T-cell (primary cell): ENCODE results near the gene RELL2. TPM values are rescaled to one million over a fixed set of nuclear protein-coding genes. Genes with fewer than 3 reads are reported as not detected.

Experiments used
- ATAC-seq, 4 experiments: fragments of 200-7000 bp in 3 of 4; fragments of 150-1000 bp in 1 of 4; cut with Tn5 transposase; replicated peaks in 1 of 4; 1 replicate in 3 of 4; 2 replicates in 1 of 4; pipeline ENCODE4 v1.10.0; 2021; ENCODE audit warnings: moderate library complexity in 3 of 4, mild to moderate bottlenecking in 2 of 4, moderate number of reproducible peaks in 1 of 4
- CTCF ChIA-PET, 2 donors: fragments of 300-600 bp; sonication (Branson Sonifier 250); formaldehyde crosslinking; loops; one replicate each; lab custom pipeline; 2022; ENCODE audit warnings: antibody characterized with exemption in 2 of 2; lab: Charles Lee
- POLR2A ChIA-PET, 2 donors: fragments of 300-600 bp; sonication (Branson Sonifier 250); formaldehyde crosslinking; loops; one replicate each; lab custom pipeline; 2022; ENCODE audit warnings: antibody characterized with exemption in 2 of 2; lab: Charles Lee
- DNase-seq, 35 experiments: peaks; one replicate each; pipeline versions ENCODE4 v3.0.0 to v3.0.0-alpha.2; 2013 to 2023
- H3K27ac ChIP-seq: one replicate; pipeline ENCODE4 v1.5.1; 2013; ENCODE audit warnings: low read length
- H3K27me3 ChIP-seq, 2 experiments: replicated peaks in 1 of 2; 1 replicate in 1 of 2; 2 replicates in 1 of 2; pipeline versions ENCODE4 v1.6.1 to v1.7.0; 2013; ENCODE audit warnings: low read length in 1 of 2, mixed read lengths in 1 of 2; ENCODE audit not compliant: control insufficient read depth in 2 of 2, insufficient read depth in 2 of 2; ENCODE audit errors: extremely low read depth in 1 of 2
- H3K36me3 ChIP-seq, 2 donors: 1 replicate in 1 of 2; 2 replicates in 1 of 2; pipeline versions ENCODE4 v1.6.1 to v1.7.0; 2013; ENCODE audit warnings: low read length in 1 of 2; ENCODE audit not compliant: control insufficient read depth in 2 of 2, insufficient read depth in 1 of 2; ENCODE audit errors: extremely low read depth in 1 of 2
- H3K4me1 ChIP-seq, 2 experiments: 1 replicate in 1 of 2; 2 replicates in 1 of 2; pipeline versions ENCODE4 v1.6.1 to v1.7.0; 2013; ENCODE audit warnings: low read length in 2 of 2, mixed read lengths in 1 of 2; ENCODE audit not compliant: insufficient read depth in 2 of 2, control insufficient read depth in 1 of 2; ENCODE audit errors: extremely low read depth in 1 of 2
- H3K4me3 ChIP-seq, 2 donors: 1 replicate in 1 of 2; 2 replicates in 1 of 2; pipeline versions ENCODE4 v1.5.1 to v1.7.0; 2013; ENCODE audit warnings: mild to moderate bottlenecking in 2 of 2, low read length in 1 of 2, moderate library complexity in 1 of 2; ENCODE audit not compliant: control insufficient read depth in 1 of 2; ENCODE audit errors: extremely low read depth in 1 of 2
- H3K9me3 ChIP-seq: 2 replicates; pipeline ENCODE4 v1.7.0; 2013
- H3K27ac Mint-ChIP-seq, 2 donors: one replicate each; pipeline ENCODE4 v1.8.0; 2020 to 2021; ENCODE audit warnings: mild to moderate bottlenecking in 2 of 2, mixed read lengths in 2 of 2
- H3K27me3 Mint-ChIP-seq, 2 donors: one replicate each; pipeline ENCODE4 v1.8.0; 2021 to 2022; ENCODE audit warnings: mixed read lengths in 2 of 2
- H3K36me3 Mint-ChIP-seq: one replicate; pipeline ENCODE4 v1.8.0; 2021; ENCODE audit warnings: mixed read lengths
- H3K4me1 Mint-ChIP-seq, 3 donors: one replicate each; pipeline ENCODE4 v1.8.0; 2020 to 2022; ENCODE audit warnings: mixed read lengths in 3 of 3, mild to moderate bottlenecking in 1 of 3
- H3K4me3 Mint-ChIP-seq, 3 donors: one replicate each; pipeline ENCODE4 v1.8.0; 2020 to 2022; ENCODE audit warnings: mild to moderate bottlenecking in 3 of 3, mixed read lengths in 3 of 3, moderate library complexity in 3 of 3
- H3K9me3 Mint-ChIP-seq, 3 donors: one replicate each; pipeline ENCODE4 v1.8.0; 2020 to 2022; ENCODE audit warnings: mixed read lengths in 3 of 3
- WGBS: methylation state at CpG from one replicate; pipeline ENCODE4 v1.1.5; 2013; ENCODE audit warnings: missing lambda C conversion rate; ENCODE audit not compliant: insufficient coverage; 5-methylcytosine and 5-hydroxymethylcytosine counted together
- total RNA-seq, 35 experiments: library from RNA in 6 of 35; stranded (reverse) in 6 of 35; fragments of 120-200 nt in 1 of 35; gene quantifications; one replicate each; pipeline versions ENCODE4 v1.2.1 to v1.2.4 and lab custom pipeline; 2013 to 2026

RELL2 gene
- total RNA-seq, 5 donors from 2014 or later (not counting 1 experiment from before 2014, with no cell fraction given): 15.3 to 30.7 (median 26.0) TPM

GRCh38 chr5:141598391-141599345, 38.1 kb upstream of the RELL2 start:
- DNase-seq (no peak), ATAC-seq (peak; percentile 61 to 75 (median 71))
- Histone ChIP-seq H3K9me3 (no peaks in the 10 kb centered on the region), H3K4me1 (peaks cover 50 to 61% of the 10 kb centered on the region in 2 experiments), H3K27me3 (no peaks in the 10 kb centered on the region), H3K27ac (peak overlapping the region; percentile 60), H3K36me3 (peaks cover 0 to 14% of the 10 kb centered on the region in 2 donors), H3K4me3 (no peak overlapping the region)
- POLR2A ChIA-PET: interaction anchor here (0.7 to 0.8 kb wide), 3 partner anchors 9 to 38 kb away, joined by 3 to 5 read pairs (median 5); partner anchors contain the start of genes HDAC3 (in 1 of the 2) and RELL2 (in 1 of the 2)
- peak overlapping the region; percentile 2 to 47 (median 43) for H3K4me3 Mint-ChIP-seq
- CTCF ChIA-PET: interaction anchor here (0.5 to 3.3 kb wide), 14 partner anchors 8 to 912 kb away, joined by 3 to 33 read pairs (median 6); partner anchors contain the start of genes DIAPH1 (in 1 of the 2), HDAC3 (in 1 of the 2) and RELL2 (in 1 of the 2)
- H3K4me1 Mint-ChIP-seq: peaks cover 75 to 86% (median 83%) of the 10 kb centered on the region in 3 donors
- peaks cover 10% of the 10 kb centered on the region for H3K36me3 Mint-ChIP-seq
- H3K27ac Mint-ChIP-seq: peak overlapping the region; percentile 82 to 90
- no peaks in the 10 kb centered on the region for H3K9me3 Mint-ChIP-seq
- no CpG with 5 or more reads among the region's 3 CpGs for WGBS
- no peaks in the 10 kb centered on the region for H3K27me3 Mint-ChIP-seq

- no peaks in the 10 kb centered on the region for H3K27me3 ChIP-seq
- no peaks in the 10 kb centered on the region for H3K27me3 Mint-ChIP-seq
- peak overlapping the region; percentile 34 to 60 (median 43) for H3K4me3 Mint-ChIP-seq
- peaks cover 55 to 86% of the 10 kb centered on the region in 2 experiments for H3K4me1 ChIP-seq
- peaks cover 92 to 94% (median 94%) of the 10 kb centered on the region in 3 donors for H3K4me1 Mint-ChIP-seq
- no peak for DNase-seq
- ChIA-PET POLR2A (interaction anchor here in 1 of 2 donors (0.9 kb wide), 1 partner anchor 14 kb away, joined by 5 read pairs; no protein-coding TSS in a partner anchor), CTCF (interaction anchor here (0.6 to 5.0 kb wide), 9 partner anchors 10 to 39 kb away, joined by 3 to 52 read pairs (median 5); partner anchors contain the start of gene DIAPH1 (in 1 of the 2))
- H3K27ac Mint-ChIP-seq: peak overlapping the region; percentile 94 to 98
- no peaks in the 10 kb centered on the region for H3K36me3 Mint-ChIP-seq
- no peak for ATAC-seq
- H3K27ac ChIP-seq: peak overlapping the region; percentile 83
- H3K36me3 ChIP-seq: no peaks in the 10 kb centered on the region
- H3K9me3 ChIP-seq: no peaks in the 10 kb centered on the region
- H3K4me3 ChIP-seq: no peak overlapping the region
- H3K9me3 Mint-ChIP-seq: no peaks in the 10 kb centered on the region
- no CpG with 5 or more reads among the region's 1 CpG for WGBS
Observed at GRCh38 chr5:141602606-141603005, 34.2 kb upstream of the RELL2 start.

GRCh38 chr5:141603923-141604717, 32.7 kb upstream of the RELL2 start:
- ATAC-seq (peak in 3 of 4 experiments; percentile 29 to 36 (median 32)), DNase-seq (peak in 4 of 35 experiments; percentile 19 to 48 (median 22))
- Mint-ChIP-seq H3K4me3 (peak overlapping the region; percentile 61 to 77 (median 73)), H3K4me1 (peaks cover 94 to 96% (median 94%) of the 10 kb centered on the region in 3 donors), H3K9me3 (no peaks in the 10 kb centered on the region), H3K27ac (peak overlapping the region; percentile 93 to 98), H3K27me3 (no peaks in the 10 kb centered on the region), H3K36me3 (no peaks in the 10 kb centered on the region)
- H3K4me3 ChIP-seq: peak overlapping the region; percentile 12 to 51
- H3K27me3 ChIP-seq: no peaks in the 10 kb centered on the region
- H3K36me3 ChIP-seq: no peaks in the 10 kb centered on the region
- H3K9me3 ChIP-seq: no peaks in the 10 kb centered on the region
- H3K4me1 ChIP-seq: peaks cover 52 to 88% of the 10 kb centered on the region in 2 experiments
- H3K27ac ChIP-seq: peak overlapping the region; percentile 83
- CTCF ChIA-PET: interaction anchor here (0.6 to 5.0 kb wide), 5 partner anchors 11 to 40 kb away, joined by 3 to 52 read pairs (median 6); partner anchors contain the start of gene DIAPH1 (in 1 of the 2)
- POLR2A ChIA-PET: interaction anchor here in 1 of 2 donors (0.7 kb wide), 1 partner anchor 13 kb away, joined by 3 read pairs; no protein-coding TSS in a partner anchor
- WGBS: 0% methylated on average over 2 of the region's 6 CpGs

GRCh38 chr5:141605523-141606277, 31.1 kb upstream of the RELL2 start:
- ATAC-seq: peak; percentile 97 to 98 (median 98)
- ChIA-PET POLR2A (interaction anchor here (0.6 to 1.8 kb wide), 6 partner anchors 11 to 504 kb away, joined by 3 to 16 read pairs (median 3); no protein-coding TSS in a partner anchor), CTCF (interaction anchor here in 1 of 2 donors (0.6 to 5.3 kb wide), 11 partner anchors 8 to 489 kb away, joined by 3 to 86 read pairs (median 5); partner anchors contain the start of genes DIAPH1, FCHSD1, HDAC3 and PCDHGA10)
- Histone ChIP-seq H3K27ac (peak overlapping the region; percentile 83), H3K36me3 (no peaks in the 10 kb centered on the region), H3K9me3 (no peaks in the 10 kb centered on the region), H3K4me3 (peak overlapping the region; percentile 32 to 38), H3K4me1 (peaks cover 49 to 86% of the 10 kb centered on the region in 2 experiments), H3K27me3 (no peaks in the 10 kb centered on the region)
- WGBS: 0% methylated on average over 2 of the region's 6 CpGs
- H3K4me1 Mint-ChIP-seq: peaks cover 93 to 96% (median 94%) of the 10 kb centered on the region in 3 donors
- H3K36me3 Mint-ChIP-seq: peaks cover 6% of the 10 kb centered on the region
- peak; percentile 35 to 92 (median 75) for DNase-seq
- H3K27ac Mint-ChIP-seq: peak overlapping the region; percentile 88 to 92
- no peaks in the 10 kb centered on the region for H3K27me3 Mint-ChIP-seq
- no peaks in the 10 kb centered on the region for H3K9me3 Mint-ChIP-seq
- H3K4me3 Mint-ChIP-seq: peak overlapping the region; percentile 63 to 73 (median 72)

- no peak for DNase-seq
- H3K9me3 Mint-ChIP-seq: no peaks in the 10 kb centered on the region
- no peaks in the 10 kb centered on the region for H3K27me3 ChIP-seq
- H3K36me3 Mint-ChIP-seq: peaks cover 13% of the 10 kb centered on the region
- no peak for ATAC-seq
- H3K4me1 Mint-ChIP-seq: peaks cover 92 to 99% (median 94%) of the 10 kb centered on the region in 3 donors
- H3K27ac ChIP-seq: peak overlapping the region; percentile 83
- no peaks in the 10 kb centered on the region for H3K27me3 Mint-ChIP-seq
- ChIA-PET CTCF (interaction anchor here (0.9 to 5.3 kb wide), 10 partner anchors 10 to 818 kb away, joined by 3 to 86 read pairs (median 8); partner anchors contain the start of genes DIAPH1 (in 1 of the 2), HDAC3 (in 1 of the 2), RELL2 (in 1 of the 2) and TAF7 (in 1 of the 2)), POLR2A (interaction anchor here (0.5 to 1.2 kb wide), 4 partner anchors 9 to 28 kb away, joined by 3 to 17 read pairs (median 6); no protein-coding TSS in a partner anchor)
- whole genome bisulfite sequencing: no CpG with 5 or more reads among the region's 2 CpGs
- H3K4me3 Mint-ChIP-seq: peak overlapping the region; percentile 47 to 73 (median 49)
- H3K4me1 ChIP-seq: peaks cover 46 to 89% of the 10 kb centered on the region in 2 experiments
- no peaks in the 10 kb centered on the region for H3K9me3 ChIP-seq
- H3K27ac Mint-ChIP-seq: peak overlapping the region; percentile 88 to 92
- no peak overlapping the region for H3K4me3 ChIP-seq
- peaks cover 0 to 9% of the 10 kb centered on the region in 2 donors for H3K36me3 ChIP-seq
Observed at GRCh38 chr5:141608046-141608445, 28.8 kb upstream of the RELL2 start.
